ENCODE data around the gene C16orf95. TPM values are rescaled to one million over a fixed set of nuclear protein-coding genes. Genes with fewer than 3 reads are reported as not detected.

The C16orf95 gene
- polyA plus RNA-seq, 2 of the 4 experiments (the other 2 are of a cell fraction) = 3.5 to 6.3 TPM

GRCh38 chr16:87358696-87359095 is 41.5 kb upstream of the C16orf95 start:
- Histone ChIP-seq H3K4me2 (no peak overlapping the region), H3K4me1 (no peaks in the 10 kb centered on the region), H3K4me3 (no peak overlapping the region), H3K27ac (no peak overlapping the region), H3K9me3 (no peaks in the 10 kb centered on the region)
- 83% methylated on average over 8 of the region's 9 CpGs for WGBS (ENCODE audit: missing lambda C conversion rate)
- DNase-seq (ENCODE audit: low read depth in 1 of 2, low spot score in 1 of 2) (no peak), FAIRE-seq (no peak), ATAC-seq (no peak)
- TF ChIP-seq HOXA7 (CRISPR knock-in tag; IDR thresholded peaks at IDR 0.05) = no peak
- no peak for TF ChIP-seq SMC3 (IDR thresholded peaks at IDR 0.05)
- TF ChIP-seq ZFP36 (IDR thresholded peaks at IDR 0.05; ENCODE audit: borderline replicate concordance, partially characterized antibody) = no peak
- no peak for TF ChIP-seq FOXS1 (CRISPR knock-in tag; IDR thresholded peaks at IDR 0.05)
- TF ChIP-seq ZC3H11A (IDR thresholded peaks at IDR 0.05) = no peak
- no peak for TF ChIP-seq POLR2AphosphoS2 (conservative IDR thresholded peaks at IDR 0.05; ENCODE audit: low read length)
- CTCF ChIA-PET = interaction anchor here (1.1 to 1.4 kb wide), 2 partner anchors 35 to 278 kb away, joined by 3 read pairs; no protein-coding TSS in a partner anchor
- POLR2A ChIA-PET = no interaction called here

GRCh38 chr16:87358250-87358649 is 41.1 kb upstream of the C16orf95 start:
- DNase-seq (ENCODE audit: low read depth in 1 of 2, low spot score in 1 of 2) = no peak
- H3K4me2 ChIP-seq = no peak overlapping the region
- no peak for ATAC-seq
- no peak overlapping the region for H3K27ac ChIP-seq
- H3K4me1 ChIP-seq = no peaks in the 10 kb centered on the region
- 91% methylated on average over 17 of the region's 17 CpGs for WGBS (ENCODE audit: missing lambda C conversion rate)
- no peak for FAIRE-seq
- no peaks in the 10 kb centered on the region for H3K9me3 ChIP-seq
- H3K4me3 ChIP-seq = no peak overlapping the region
- TF ChIP-seq POLR2AphosphoS2 (conservative IDR thresholded peaks at IDR 0.05; ENCODE audit: low read length) (no peak), ZC3H11A (IDR thresholded peaks at IDR 0.05) (no peak), KDM1A (IDR thresholded peaks at IDR 0.05; ENCODE audit: low read depth) (no peak), GATA3 (IDR thresholded peaks at IDR 0.05; ENCODE audit: borderline replicate concordance) (no peak), EHF (CRISPR knock-in tag; IDR thresholded peaks at IDR 0.05) (no peak), CEBPB (IDR thresholded peaks at IDR 0.05) (no peak), SREBF2 (IDR thresholded peaks at IDR 0.05) (no peak), ZFP36 (IDR thresholded peaks at IDR 0.05; ENCODE audit: borderline replicate concordance, partially characterized antibody) (no peak), SMC3 (IDR thresholded peaks at IDR 0.05) (no peak), RARB (CRISPR knock-in tag; IDR thresholded peaks at IDR 0.05) (no peak), ATOH8 (CRISPR knock-in tag; IDR thresholded peaks at IDR 0.05; ENCODE audit: low read depth) (no peak), MYC (IDR thresholded peaks at IDR 0.05; ENCODE audit: borderline replicate concordance, low read length) (no peak), CHD4 (IDR thresholded peaks at IDR 0.05; ENCODE audit: borderline replicate concordance) (no peak), HEYL (CRISPR knock-in tag; IDR thresholded peaks at IDR 0.05) (no peak)
- CTCF ChIA-PET = interaction anchor here (1.1 to 1.6 kb wide), 3 partner anchors 14 to 278 kb away, joined by 3 read pairs; no protein-coding TSS in a partner anchor
- POLR2A ChIA-PET = no interaction called here

GRCh38 chr16:87356491-87356853 is 39.3 kb upstream of the C16orf95 start:
- H3K27ac ChIP-seq = no peak overlapping the region
- no peak overlapping the region for H3K4me2 ChIP-seq
- no peak for FAIRE-seq
- no peak overlapping the region for H3K4me3 ChIP-seq
- WGBS (ENCODE audit: missing lambda C conversion rate) = 92% methylated on average over 8 of the region's 8 CpGs
- no peak for ATAC-seq
- ChIA-PET CTCF (interaction anchor here (0.6 to 2.6 kb wide), 3 partner anchors 12 to 1557 kb away, joined by 3 to 6 read pairs (median 3); no protein-coding TSS in a partner anchor), POLR2A (no interaction called here)
- no peak for DNase-seq (ENCODE audit: low read depth in 1 of 2, low spot score in 1 of 2)
- no peaks in the 10 kb centered on the region for H3K4me1 ChIP-seq
- TF ChIP-seq JUN (IDR thresholded peaks at IDR 0.05) (no peak), CEBPB (IDR thresholded peaks at IDR 0.05) (no peak), ZNF302 (CRISPR knock-in tag; IDR thresholded peaks at IDR 0.05) (no peak), HDAC2 (IDR thresholded peaks at IDR 0.05) (no peak), ELK1 (IDR thresholded peaks at IDR 0.05; ENCODE audit: low read depth, low read length) (no peak), KDM1A (IDR thresholded peaks at IDR 0.05; ENCODE audit: low read depth) (no peak), USF2 (IDR thresholded peaks at IDR 0.05) (no peak), HES2 (IDR thresholded peaks at IDR 0.05) (no peak), CTCF (IDR thresholded peaks at IDR 0.05) (no peak), HEYL (CRISPR knock-in tag; IDR thresholded peaks at IDR 0.05) (no peak), REST (IDR thresholded peaks at IDR 0.05) (no peak), CBX8 (IDR thresholded peaks at IDR 0.05) (no peak), TFCP2L1 (CRISPR knock-in tag; IDR thresholded peaks at IDR 0.05) (no peak), GATA3 (IDR thresholded peaks at IDR 0.05; ENCODE audit: borderline replicate concordance) (no peak)
- no peaks in the 10 kb centered on the region for H3K9me3 ChIP-seq

All from A549 (cell line).